CD14-positive monocyte (primary cell): ENCODE results near the gene SLC20A1. TPM values are rescaled to one million over a fixed set of nuclear protein-coding genes. Genes with fewer than 3 reads are reported as not detected.

Source experiments
- DNase-seq, 3 donors: peaks; one replicate each; pipeline ENCODE4 v3.0.0-alpha.2; 2011 to 2022
- H2AFZ ChIP-seq: 2 replicates; pipeline ENCODE4 v1.6.0; 2012; ENCODE audit warnings: mild to moderate bottlenecking, low read depth, low read length, inconsistent platforms; ENCODE audit not compliant: insufficient read depth, poor library complexity, severe bottlenecking
- H3K27ac ChIP-seq, 2 donors: 1 replicate in 1 of 2; 2 replicates in 1 of 2; pipeline ENCODE4 v1.5.1; 2012 to 2013; ENCODE audit warnings: low read length in 2 of 2, control low read depth in 1 of 2, inconsistent platforms in 1 of 2, low read depth in 1 of 2, mild to moderate bottlenecking in 1 of 2
- H3K27me3 ChIP-seq, 2 donors: one replicate each; pipeline versions ENCODE4 v1.6.0 to v1.6.1; 2011 to 2013; ENCODE audit warnings: low read length in 2 of 2; ENCODE audit not compliant: control insufficient read depth in 2 of 2, insufficient read depth in 2 of 2
- H3K36me3 ChIP-seq, 2 donors: replicated peaks in 1 of 2; 1 replicate in 1 of 2; 2 replicates in 1 of 2; pipeline versions ENCODE4 v1.5.1 to v1.6.1; 2012 to 2013; ENCODE audit warnings: low read length in 2 of 2, control low read depth in 1 of 2, inconsistent platforms in 1 of 2, mild to moderate bottlenecking in 1 of 2; ENCODE audit not compliant: insufficient read depth in 2 of 2, control insufficient read depth in 1 of 2
- H3K4me1 ChIP-seq, 2 donors: 1 replicate in 1 of 2; 2 replicates in 1 of 2; pipeline versions ENCODE4 v1.5.1 to v1.6.1; 2012 to 2013; ENCODE audit warnings: low read length in 2 of 2, control low read depth in 1 of 2, inconsistent platforms in 1 of 2, mild to moderate bottlenecking in 1 of 2, moderate library complexity in 1 of 2; ENCODE audit not compliant: insufficient read depth in 2 of 2, control insufficient read depth in 1 of 2
- H3K4me2 ChIP-seq: replicated peaks from 2 replicates; pipeline ENCODE3; 2012; ENCODE audit warnings: low read length, moderate library complexity, mild to moderate bottlenecking; ENCODE audit not compliant: poor library complexity, severe bottlenecking; ENCODE audit errors: extremely low read depth
- H3K4me3 ChIP-seq, 3 experiments: fragments of 200-600 bp in 1 of 3; sonication (generic) in 1 of 3; replicated peaks in 1 of 3; 1 replicate in 2 of 3; 2 replicates in 1 of 3; pipeline ENCODE4 v1.5.1; 2011 to 2013; ENCODE audit warnings: low read length in 3 of 3, mild to moderate bottlenecking in 3 of 3, control low read depth in 2 of 3, low read depth in 2 of 3, inconsistent platforms in 1 of 3, moderate library complexity in 1 of 3
- H3K79me2 ChIP-seq: 2 replicates; pipeline ENCODE4 v1.6.0; 2012; ENCODE audit warnings: mild to moderate bottlenecking, control low read depth, inconsistent platforms, low read length, moderate library complexity; ENCODE audit not compliant: insufficient read depth
- H3K9ac ChIP-seq: 2 replicates; pipeline ENCODE4 v1.6.0; 2017; ENCODE audit warnings: low read length, mild to moderate bottlenecking; ENCODE audit not compliant: insufficient read depth, poor library complexity, severe bottlenecking
- H3K9me3 ChIP-seq, 2 donors: replicated peaks in 1 of 2; 1 replicate in 1 of 2; 2 replicates in 1 of 2; pipeline versions ENCODE4 v1.5.1 to v1.6.1; 2012 to 2013; ENCODE audit warnings: low read length in 2 of 2, control low read depth in 1 of 2; ENCODE audit not compliant: control insufficient read depth in 1 of 2, insufficient read depth in 1 of 2
- H4K20me1 ChIP-seq: 2 replicates; pipeline ENCODE4 v1.6.0; 2012; ENCODE audit warnings: mild to moderate bottlenecking, low read length, control low read depth, moderate library complexity; ENCODE audit not compliant: insufficient read depth
- H3K27ac Mint-ChIP-seq, 7 donors: one replicate each; pipeline ENCODE4 v1.8.0; 2020; ENCODE audit warnings: mild to moderate bottlenecking in 7 of 7, mixed read lengths in 7 of 7, moderate library complexity in 6 of 7, inconsistent platforms in 2 of 7
- H3K27me3 Mint-ChIP-seq, 3 donors: one replicate each; pipeline ENCODE4 v1.8.0; 2021 to 2022; ENCODE audit warnings: low read depth in 3 of 3, mild to moderate bottlenecking in 3 of 3, mixed read lengths in 3 of 3, moderate library complexity in 3 of 3, inconsistent platforms in 1 of 3
- H3K36me3 Mint-ChIP-seq, 2 donors: one replicate each; pipeline ENCODE4 v1.8.0; 2020; ENCODE audit warnings: mixed read lengths in 2 of 2, inconsistent platforms in 1 of 2, mild to moderate bottlenecking in 1 of 2
- H3K4me1 Mint-ChIP-seq: one replicate; pipeline ENCODE4 v1.8.0; 2020; ENCODE audit warnings: mild to moderate bottlenecking, mixed read lengths
- H3K4me3 Mint-ChIP-seq, 2 donors: one replicate each; pipeline ENCODE4 v1.8.0; 2020; ENCODE audit warnings: mild to moderate bottlenecking in 2 of 2, mixed read lengths in 2 of 2, moderate library complexity in 1 of 2
- H3K9me3 Mint-ChIP-seq, 7 donors: one replicate each; pipeline ENCODE4 v1.8.0; 2020 to 2022; ENCODE audit warnings: mixed read lengths in 7 of 7, mild to moderate bottlenecking in 6 of 7, moderate library complexity in 6 of 7, inconsistent platforms in 2 of 7
- CTCF ChIP-seq: fragments of 200-600 bp; IDR thresholded peaks from one replicate; pipeline ENCODE4 v1.8.0; 2022; ENCODE audit warnings: antibody characterized with exemption, mild to moderate bottlenecking
- WGBS: methylation state at CpG from one replicate; pipeline ENCODE4 v1.1.5; 2013; ENCODE audit warnings: missing lambda C conversion rate; ENCODE audit not compliant: insufficient coverage; 5-methylcytosine and 5-hydroxymethylcytosine counted together
- intact Hi-C, 2 donors: fragments of 100-400 bp; cut with micrococcal nuclease; formaldehyde crosslinking; loops; one replicate each; pipeline versions ENCODE4 v1.15.0 to v1.15.1; 2023
- polyA plus RNA-seq, 3 donors: library from polyadenylated mRNA; depleted of rRNA in 1 of 3; unstranded in 2 of 3; stranded (reverse) in 1 of 3; fragments of 300-500 nt in 2 of 3; fragments of >200 nt in 1 of 3; fragmentation: Illumina TruSeq in 2 of 3; gene quantifications; 1 replicate in 2 of 3; 2 replicates in 1 of 3; pipeline ENCODE4 v1.2.3, GENCODE V29; 2012 to 2021

SLC20A1 gene
- polyA plus RNA-seq, 3 donors, result 16.1 to 112 (median 36.3) TPM

GRCh38 chr2:112658301-112658700 is 12.6 kb downstream of the SLC20A1 start:
- no peak for DNase-seq
- Histone ChIP-seq H2AFZ (no peak overlapping the region), H3K9ac (no peak overlapping the region), H3K4me3 (no peak overlapping the region), H3K36me3 (peaks cover 88 to 100% of the 10 kb centered on the region in 2 donors), H4K20me1 (peaks cover 93% of the 10 kb centered on the region), H3K27ac (peak overlapping the region in 1 of 2 donors; percentile 58), H3K4me2 (no peak overlapping the region), H3K27me3 (no peaks in the 10 kb centered on the region), H3K9me3 (no peaks in the 10 kb centered on the region), H3K4me1 (peaks cover 0 to 7% of the 10 kb centered on the region in 2 donors), H3K79me2 (peaks cover 33% of the 10 kb centered on the region)
- H3K4me3 Mint-ChIP-seq, result no peak overlapping the region
- WGBS, result no CpG with 5 or more reads among the region's 2 CpGs
- intact Hi-C loops, result no loop called here
- H3K9me3 Mint-ChIP-seq, result no peaks in the 10 kb centered on the region
- TF ChIP-seq CTCF, result no peak
- no peaks in the 10 kb centered on the region for H3K27me3 Mint-ChIP-seq
- peaks cover 85 to 94% of the 10 kb centered on the region in 2 donors for H3K36me3 Mint-ChIP-seq
- peaks cover 27% of the 10 kb centered on the region for H3K4me1 Mint-ChIP-seq
- H3K27ac Mint-ChIP-seq, result peak overlapping the region in 2 of 7 donors; percentile 3 to 88

- H3K27ac Mint-ChIP-seq, result peak overlapping the region in 5 of 7 donors; percentile 47 to 88 (median 76)
- peaks cover 27% of the 10 kb centered on the region for H3K4me1 Mint-ChIP-seq
- Histone ChIP-seq H3K79me2 (peaks cover 31% of the 10 kb centered on the region), H3K9ac (no peak overlapping the region), H3K36me3 (peaks cover 86 to 100% of the 10 kb centered on the region in 2 donors), H3K4me3 (no peak overlapping the region), H2AFZ (no peak overlapping the region), H3K9me3 (no peaks in the 10 kb centered on the region), H3K27ac (peak overlapping the region in 1 of 2 donors; percentile 58), H3K27me3 (no peaks in the 10 kb centered on the region), H3K4me2 (no peak overlapping the region), H4K20me1 (peaks cover 91% of the 10 kb centered on the region), H3K4me1 (peaks cover 0 to 7% of the 10 kb centered on the region in 2 donors)
- no peaks in the 10 kb centered on the region for H3K27me3 Mint-ChIP-seq
- intact Hi-C loops, result no loop called here
- no peak for TF ChIP-seq CTCF
- H3K4me3 Mint-ChIP-seq, result no peak overlapping the region
- 75% methylated on average over 8 of the region's 11 CpGs for WGBS
- DNase-seq, result no peak
- H3K9me3 Mint-ChIP-seq, result no peaks in the 10 kb centered on the region
- H3K36me3 Mint-ChIP-seq, result peaks cover 86 to 95% of the 10 kb centered on the region in 2 donors
These were observed 13.3 kb downstream of the SLC20A1 start for GRCh38 chr2:112658839-112659667.
